Brain microvascular endothelial cell (primary cell): ENCODE measurements around the gene BIK.

Source experiments
- DNase-seq: peaks from one replicate; pipeline ENCODE4 v3.0.0-alpha.2; 2020
- H3K27ac ChIP-seq: fragments of 250-450 bp; sonication (Bioruptor Pico); 2 replicates; pipeline ENCODE4 v1.5.1; 2020; ENCODE audit warnings: mild to moderate bottlenecking, moderate library complexity
- H3K27me3 ChIP-seq: fragments of 250-450 bp; sonication (Bioruptor Pico); replicated peaks from 2 replicates; pipeline ENCODE4 v1.5.1; 2020; ENCODE audit warnings: mild to moderate bottlenecking
- H3K36me3 ChIP-seq: fragments of 250-450 bp; sonication (Bioruptor Pico); replicated peaks from 2 replicates; pipeline ENCODE4 v1.5.1; 2020; ENCODE audit warnings: mild to moderate bottlenecking
- H3K4me3 ChIP-seq: 2 replicates; pipeline ENCODE4 v1.5.1; 2011; ENCODE audit warnings: low read depth, mild to moderate bottlenecking, control low read depth, low read length, moderate library complexity
- CTCF ChIP-seq: IDR thresholded peaks from 2 replicates; pipeline ENCODE4 v1.5.1; 2011; ENCODE audit warnings: low read depth, mild to moderate bottlenecking, moderate library complexity, low read length, control low read depth, inconsistent platforms; ENCODE audit errors: missing control alignments
- in situ Hi-C: cut with HindIII; loops from 2 replicates; pipeline ENCODE4 v1.10.0; 2017; ENCODE audit warnings: low sequenced_read_pairs, low pct_ligation_motif_present

The BIK gene

GRCh38 chr22:43110444-43110926 lies at the start of gene BIK:
Gene BIK, plus strand, starts transcription at chr22:43110750. Its CDS starts 13,273 bp downstream, at chr22:43124023.
- no peak for DNase-seq
- Histone ChIP-seq H3K27me3 (peaks cover 19% of the 10 kb centered on the region), H3K4me3 (peak within 1 kb of the TSS; percentile 43), H3K36me3 (no peaks in the 10 kb centered on the region), H3K27ac (no peak within 1 kb of the TSS)
- in situ Hi-C loops: no loop called here
- peak; percentile 40 for TF ChIP-seq CTCF

GRCh38 chr22:43066134-43066533 lies 44.4 kb upstream of the BIK start:
- Histone ChIP-seq H3K36me3 (no peaks in the 10 kb centered on the region), H3K27me3 (no peaks in the 10 kb centered on the region), H3K27ac (no peak overlapping the region), H3K4me3 (no peak overlapping the region)
- no peak for DNase-seq
- in situ Hi-C loops: loop anchor here (25.0 kb wide), 1 partner anchor 179 kb away; no protein-coding TSS in a partner anchor
- TF ChIP-seq CTCF: no peak

- Histone ChIP-seq H3K36me3 (no peaks in the 10 kb centered on the region), H3K27me3 (no peaks in the 10 kb centered on the region), H3K27ac (peak overlapping the region; percentile 96), H3K4me3 (no peak overlapping the region)
- no peak for TF ChIP-seq CTCF
- in situ Hi-C loops: loop anchor here (25.0 kb wide), 1 partner anchor 180 kb away; no protein-coding TSS in a partner anchor
- DNase-seq: peak; percentile 58
Measured at GRCh38 chr22:43066844-43067385, 43.6 kb upstream of the BIK start.

- Histone ChIP-seq H3K27ac (no peak overlapping the region), H3K4me3 (no peak overlapping the region), H3K36me3 (no peaks in the 10 kb centered on the region), H3K27me3 (no peaks in the 10 kb centered on the region)
- DNase-seq: no peak
- no peak for TF ChIP-seq CTCF
- in situ Hi-C loops: no loop called here
Measured at GRCh38 chr22:43077121-43077877, 33.3 kb upstream of the BIK start.

- TF ChIP-seq CTCF: no peak
- in situ Hi-C loops: no loop called here
Measured at GRCh38 chr22:43078522-43078921, 32.0 kb upstream of the BIK start.

More at GRCh38 chr22:43078522-43078921, 32.0 kb upstream of the BIK start:
- Histone ChIP-seq H3K27me3 (no peaks in the 10 kb centered on the region), H3K4me3 (no peak overlapping the region), H3K36me3 (no peaks in the 10 kb centered on the region), H3K27ac (no peak overlapping the region)
- no peak for DNase-seq
